ENCODE data around the gene C19orf33. TPM values are rescaled to one million over a fixed set of nuclear protein-coding genes. Genes with fewer than 3 reads are reported as not detected.

The C19orf33 gene
- total and polyA plus RNA-seq, 9 donors: 0.44 to 9.2 (median 0.89) TPM; not detected in 1

GRCh38 chr19:38280030-38280921 is 23.8 kb upstream of the C19orf33 start:
- 84% methylated on average over 9 of the region's 17 CpGs for WGBS (ENCODE audit: insufficient coverage)
- no peak overlapping the region for H3K27ac ChIP-seq (ENCODE audit: low read length)

GRCh38 chr19:38281811-38282566 is 22.1 kb upstream of the C19orf33 start:
- Histone ChIP-seq H3K9me3 (replicated peaks; ENCODE audit: control insufficient read depth, low read depth, low read length) (no peaks in the 10 kb centered on the region), H3K4me3 (ENCODE audit: low read length) (no peak overlapping the region), H3K36me3 (ENCODE audit: control insufficient read depth, insufficient read depth, low read length) (no peaks in the 10 kb centered on the region), H3K27ac (ENCODE audit: low read length) (no peak overlapping the region), H3K27me3 (ENCODE audit: control insufficient read depth, insufficient read depth, low read length) (no peaks in the 10 kb centered on the region), H3K4me1 (ENCODE audit: control insufficient read depth, insufficient read depth, low read length) (peaks cover 2% of the 10 kb centered on the region)
- 100% methylated on average over 2 of the region's 7 CpGs for WGBS (ENCODE audit: insufficient coverage)
- DNase-seq: no peak

More at GRCh38 chr19:38280030-38280921, 23.8 kb upstream of the C19orf33 start:
- no peaks in the 10 kb centered on the region for H3K36me3 ChIP-seq (ENCODE audit: control insufficient read depth, insufficient read depth, low read length)
- H3K4me1 ChIP-seq (ENCODE audit: control insufficient read depth, insufficient read depth, low read length): peaks cover 2% of the 10 kb centered on the region
- H3K27me3 ChIP-seq (ENCODE audit: control insufficient read depth, insufficient read depth, low read length): no peaks in the 10 kb centered on the region
- H3K9me3 ChIP-seq (replicated peaks; ENCODE audit: control insufficient read depth, low read depth, low read length): no peaks in the 10 kb centered on the region
- no peak overlapping the region for H3K4me3 ChIP-seq (ENCODE audit: low read length)
- no peak for DNase-seq

GRCh38 chr19:38283271-38283670 is 20.8 kb upstream of the C19orf33 start:
- WGBS (ENCODE audit: insufficient coverage): 89% methylated on average over 5 of the region's 8 CpGs
- Histone ChIP-seq H3K27ac (ENCODE audit: low read length) (no peak overlapping the region), H3K27me3 (ENCODE audit: control insufficient read depth, insufficient read depth, low read length) (no peaks in the 10 kb centered on the region), H3K36me3 (ENCODE audit: control insufficient read depth, insufficient read depth, low read length) (no peaks in the 10 kb centered on the region), H3K4me3 (ENCODE audit: low read length) (no peak overlapping the region), H3K4me1 (ENCODE audit: control insufficient read depth, insufficient read depth, low read length) (peaks cover 2% of the 10 kb centered on the region), H3K9me3 (replicated peaks; ENCODE audit: control insufficient read depth, low read depth, low read length) (no peaks in the 10 kb centered on the region)
- no peak for DNase-seq

- Histone ChIP-seq H3K27ac (ENCODE audit: low read length) (no peak overlapping the region), H3K4me3 (ENCODE audit: low read length) (no peak overlapping the region), H3K36me3 (ENCODE audit: control insufficient read depth, insufficient read depth, low read length) (no peaks in the 10 kb centered on the region), H3K4me1 (ENCODE audit: control insufficient read depth, insufficient read depth, low read length) (peaks cover 9% of the 10 kb centered on the region), H3K27me3 (ENCODE audit: control insufficient read depth, insufficient read depth, low read length) (no peaks in the 10 kb centered on the region), H3K9me3 (replicated peaks; ENCODE audit: control insufficient read depth, low read depth, low read length) (no peaks in the 10 kb centered on the region)
- 60% methylated on average over 1 of the region's 7 CpGs for WGBS (ENCODE audit: insufficient coverage)
- DNase-seq: peak; percentile 57
Observed at GRCh38 chr19:38284422-38284821, 19.6 kb upstream of the C19orf33 start.

GRCh38 chr19:38285567-38285966 is 18.5 kb upstream of the C19orf33 start:
- peaks cover 13% of the 10 kb centered on the region for H3K4me1 ChIP-seq (ENCODE audit: control insufficient read depth, insufficient read depth, low read length)

GRCh38 chr19:38287604-38288003 is 16.4 kb upstream of the C19orf33 start:
- no peak overlapping the region for H3K27ac ChIP-seq (ENCODE audit: low read length)
- no peaks in the 10 kb centered on the region for H3K9me3 ChIP-seq (replicated peaks; ENCODE audit: control insufficient read depth, low read depth, low read length)
- DNase-seq: peak; percentile 59
- H3K4me3 ChIP-seq (ENCODE audit: low read length): no peak overlapping the region
- H3K4me1 ChIP-seq (ENCODE audit: control insufficient read depth, insufficient read depth, low read length): peaks cover 24% of the 10 kb centered on the region
- 59% methylated on average over 8 of the region's 9 CpGs for WGBS (ENCODE audit: insufficient coverage)
- H3K27me3 ChIP-seq (ENCODE audit: control insufficient read depth, insufficient read depth, low read length): no peaks in the 10 kb centered on the region
- H3K36me3 ChIP-seq (ENCODE audit: control insufficient read depth, insufficient read depth, low read length): no peaks in the 10 kb centered on the region

More at GRCh38 chr19:38285567-38285966, 18.5 kb upstream of the C19orf33 start:
- no peaks in the 10 kb centered on the region for H3K27me3 ChIP-seq (ENCODE audit: control insufficient read depth, insufficient read depth, low read length)
- WGBS (ENCODE audit: insufficient coverage): no CpG with 5 or more reads among the region's 5 CpGs
- H3K27ac ChIP-seq (ENCODE audit: low read length): no peak overlapping the region
- H3K36me3 ChIP-seq (ENCODE audit: control insufficient read depth, insufficient read depth, low read length): no peaks in the 10 kb centered on the region
- no peak for DNase-seq
- no peak overlapping the region for H3K4me3 ChIP-seq (ENCODE audit: low read length)
- no peaks in the 10 kb centered on the region for H3K9me3 ChIP-seq (replicated peaks; ENCODE audit: control insufficient read depth, low read depth, low read length)

- Histone ChIP-seq H3K4me1 (ENCODE audit: control insufficient read depth, insufficient read depth, low read length) (peaks cover 24% of the 10 kb centered on the region), H3K9me3 (replicated peaks; ENCODE audit: control insufficient read depth, low read depth, low read length) (no peaks in the 10 kb centered on the region), H3K27ac (ENCODE audit: low read length) (no peak overlapping the region), H3K4me3 (ENCODE audit: low read length) (no peak overlapping the region), H3K27me3 (ENCODE audit: control insufficient read depth, insufficient read depth, low read length) (no peaks in the 10 kb centered on the region), H3K36me3 (ENCODE audit: control insufficient read depth, insufficient read depth, low read length) (no peaks in the 10 kb centered on the region)
- WGBS (ENCODE audit: insufficient coverage): 68% methylated on average over 7 of the region's 16 CpGs
- peak; percentile 34 for DNase-seq
Observed at GRCh38 chr19:38288123-38288855, 15.8 kb upstream of the C19orf33 start.

GRCh38 chr19:38289955-38290354 is 14.1 kb upstream of the C19orf33 start:
- 81% methylated on average over 15 of the region's 15 CpGs for WGBS (ENCODE audit: insufficient coverage)
- no peak for DNase-seq
- Histone ChIP-seq H3K4me1 (ENCODE audit: control insufficient read depth, insufficient read depth, low read length) (peaks cover 24% of the 10 kb centered on the region), H3K27me3 (ENCODE audit: control insufficient read depth, insufficient read depth, low read length) (no peaks in the 10 kb centered on the region), H3K4me3 (ENCODE audit: low read length) (no peak overlapping the region), H3K9me3 (replicated peaks; ENCODE audit: control insufficient read depth, low read depth, low read length) (no peaks in the 10 kb centered on the region), H3K27ac (ENCODE audit: low read length) (no peak overlapping the region), H3K36me3 (ENCODE audit: control insufficient read depth, insufficient read depth, low read length) (no peaks in the 10 kb centered on the region)

- Histone ChIP-seq H3K9me3 (replicated peaks; ENCODE audit: control insufficient read depth, low read depth, low read length) (no peaks in the 10 kb centered on the region), H3K27me3 (ENCODE audit: control insufficient read depth, insufficient read depth, low read length) (no peaks in the 10 kb centered on the region), H3K36me3 (ENCODE audit: control insufficient read depth, insufficient read depth, low read length) (no peaks in the 10 kb centered on the region), H3K27ac (ENCODE audit: low read length) (peak overlapping the region; percentile 7), H3K4me3 (ENCODE audit: low read length) (no peak overlapping the region), H3K4me1 (ENCODE audit: control insufficient read depth, insufficient read depth, low read length) (peaks cover 24% of the 10 kb centered on the region)
- peak; percentile 74 for DNase-seq
- whole genome bisulfite sequencing (ENCODE audit: insufficient coverage): 55% methylated on average over 13 of the region's 13 CpGs
Observed at GRCh38 chr19:38290631-38291147, 13.4 kb upstream of the C19orf33 start.
